Mucosa of gallbladder (tissue), 1 donor: ENCODE data around the gene GRIA2. TPM values are rescaled to one million over a fixed set of nuclear protein-coding genes. Genes with fewer than 3 reads are reported as not detected.

Source experiments
- DNase-seq: peaks from one replicate; pipeline ENCODE4 v3.0.0-alpha.2; 2020; ENCODE audit warnings: low spot score
- total RNA-seq: library from RNA; stranded (reverse); gene quantifications from one replicate; pipeline ENCODE4 v1.2.1, GENCODE V29; 2021
- donor health status: DM: no; HTN: no; CAD: no.

GRIA2 gene
- total RNA-seq, 1 donor from 2014 or later, result 0.32 TPM

DNA sequence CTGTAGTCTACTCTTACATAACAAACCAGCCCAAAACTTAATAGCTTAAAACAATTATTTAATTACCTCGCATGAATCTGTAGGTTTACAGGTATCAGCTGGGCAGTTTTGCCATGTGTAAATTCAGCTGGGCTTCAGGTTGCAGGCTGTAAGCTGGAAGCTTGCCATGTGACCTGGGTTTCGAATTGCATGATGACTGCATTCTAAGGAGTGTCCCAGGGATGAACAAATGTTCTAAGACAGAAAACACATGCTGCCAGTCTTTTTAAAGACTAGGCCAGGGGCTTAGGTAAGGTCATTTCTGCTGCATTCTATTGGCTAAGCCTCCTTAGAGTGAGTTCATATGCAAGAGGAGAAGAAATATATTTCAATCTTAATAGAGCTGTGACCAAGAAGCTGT is 44.8 kb downstream of the GRIA2 start:
- DNase-seq, result no peak

DNA sequence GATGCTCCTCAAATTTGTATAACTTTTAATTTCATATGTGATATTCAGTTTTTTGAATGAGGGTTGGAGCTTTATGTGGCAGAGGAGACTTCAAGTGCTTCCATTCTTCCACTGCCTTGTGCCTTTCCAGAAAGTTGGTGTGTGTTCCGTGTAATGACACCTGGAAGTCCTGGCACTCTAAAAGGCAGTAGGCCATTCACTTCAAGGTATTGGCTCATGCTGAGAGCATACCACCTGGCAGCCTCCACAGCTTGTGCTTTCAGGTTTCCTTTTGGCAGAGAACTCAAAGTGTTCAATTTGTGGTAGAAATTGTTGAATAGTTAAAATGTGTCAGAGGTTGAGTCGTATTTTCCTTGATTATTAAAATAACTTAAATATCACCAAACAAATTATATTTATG is 49.6 kb downstream of the GRIA2 start:
- DNase-seq, result no peak

DNA sequence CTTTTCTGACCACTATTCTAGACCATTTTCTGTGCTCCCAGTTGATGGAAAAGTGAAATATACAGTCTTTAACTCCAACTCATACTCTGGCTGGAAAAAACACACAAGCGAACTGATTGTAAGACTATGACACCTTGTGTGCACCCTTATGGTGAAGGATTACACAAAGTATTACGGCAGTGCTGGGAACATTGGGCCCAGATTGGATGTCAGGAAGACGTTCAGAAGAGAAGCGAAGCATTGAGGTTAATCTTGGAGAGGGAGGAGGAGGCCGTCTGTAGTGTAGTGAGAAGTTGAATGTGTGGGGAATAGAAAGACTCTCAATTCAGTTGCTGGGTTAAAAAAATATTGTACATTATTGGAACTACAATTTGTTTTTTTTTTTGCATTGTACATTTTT is 50.0 kb downstream of the GRIA2 start:
- no peak for DNase-seq

DNA sequence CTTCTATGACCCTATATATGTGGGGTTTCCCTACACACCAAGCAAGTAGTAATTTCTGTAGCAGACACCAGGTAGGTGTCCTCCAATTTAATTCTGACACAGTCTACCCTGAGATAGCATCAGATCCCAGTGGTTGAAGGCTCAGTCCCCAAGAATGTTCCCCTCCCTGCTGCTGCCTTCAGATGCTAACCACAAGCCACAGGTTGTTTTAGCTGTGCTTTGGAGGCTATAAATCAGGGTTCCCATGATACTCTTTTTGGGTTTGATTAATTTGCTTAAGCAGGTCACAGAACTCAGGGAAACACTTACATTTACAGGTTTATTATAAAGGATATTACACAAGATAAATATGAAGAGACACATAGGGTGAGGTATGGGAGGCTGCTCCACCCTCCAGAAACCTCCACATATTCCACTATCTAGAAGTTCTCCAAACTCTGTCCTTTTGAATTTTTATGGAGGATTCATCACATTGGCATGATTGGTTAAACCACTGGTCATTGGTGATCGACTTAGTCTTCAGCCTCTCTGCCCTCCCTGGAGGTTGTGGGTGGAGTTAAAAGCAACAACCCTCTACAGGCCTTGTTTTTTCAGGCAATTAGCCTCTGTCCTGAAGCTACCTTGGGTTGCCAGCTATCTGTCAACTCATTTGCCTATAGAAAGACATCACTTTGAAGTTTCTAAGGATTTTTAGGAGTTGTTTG is 50.8 kb downstream of the GRIA2 start:
- DNase-seq, result no peak

DNA sequence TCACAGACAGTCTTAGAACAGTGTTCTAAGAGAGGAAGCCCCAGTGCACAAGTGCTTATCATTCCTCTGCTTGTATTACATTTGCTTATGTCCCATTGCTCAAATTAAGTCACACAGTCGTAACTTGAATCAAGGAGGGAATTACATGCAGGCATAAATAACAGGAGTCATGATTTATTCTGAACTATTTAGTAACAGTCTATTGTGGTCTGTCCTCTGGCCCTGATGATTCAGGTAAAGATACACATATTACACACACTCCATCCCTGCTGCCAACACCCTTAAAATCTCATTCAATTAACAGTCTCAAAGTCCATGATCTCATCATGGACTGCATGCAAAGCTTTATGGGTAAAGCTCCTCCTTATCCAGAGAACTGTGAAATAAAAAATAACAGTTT is 60.1 kb downstream of the GRIA2 start:
- DNase-seq, result no peak

DNA sequence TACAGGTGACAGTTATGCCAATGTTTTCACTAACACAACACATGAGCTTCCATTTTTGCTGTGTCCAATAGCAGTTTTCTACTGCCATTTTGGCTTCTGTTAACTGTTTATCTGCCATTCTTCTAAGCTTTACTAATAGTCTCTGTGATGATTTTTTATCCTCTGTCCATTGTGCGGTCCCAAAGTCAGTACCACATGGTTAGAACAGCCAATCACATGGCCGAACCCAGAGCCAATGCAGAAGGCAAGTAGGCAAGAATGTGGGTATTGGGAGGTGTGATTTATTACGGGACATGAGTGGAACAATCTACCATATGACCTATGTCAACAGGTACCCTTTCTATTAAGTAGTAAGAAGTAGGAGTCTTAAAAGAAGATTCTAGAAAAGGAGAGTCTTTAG is 61.5 kb downstream of the GRIA2 start:
- DNase-seq, result no peak

DNA sequence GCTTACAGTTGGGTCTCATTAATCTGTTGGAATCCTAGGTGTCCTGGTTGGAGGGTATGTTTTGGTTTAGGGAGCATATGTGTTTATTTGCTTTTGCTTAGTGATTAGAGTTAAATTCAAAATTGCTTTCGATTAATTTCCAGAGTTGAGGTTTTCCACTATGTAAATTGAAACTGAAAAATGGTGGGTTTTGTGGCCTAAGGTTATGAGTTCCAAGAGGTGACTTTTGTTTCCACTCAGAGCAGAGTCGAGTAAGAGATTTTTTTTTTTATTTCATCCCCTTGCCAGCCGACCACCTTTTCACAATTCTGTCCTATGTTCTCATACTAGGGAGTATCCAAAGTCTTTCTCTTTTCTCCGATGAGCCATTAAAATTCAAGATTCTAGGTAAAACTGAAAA is 66.9 kb downstream of the GRIA2 start:
- no peak for DNase-seq

DNA sequence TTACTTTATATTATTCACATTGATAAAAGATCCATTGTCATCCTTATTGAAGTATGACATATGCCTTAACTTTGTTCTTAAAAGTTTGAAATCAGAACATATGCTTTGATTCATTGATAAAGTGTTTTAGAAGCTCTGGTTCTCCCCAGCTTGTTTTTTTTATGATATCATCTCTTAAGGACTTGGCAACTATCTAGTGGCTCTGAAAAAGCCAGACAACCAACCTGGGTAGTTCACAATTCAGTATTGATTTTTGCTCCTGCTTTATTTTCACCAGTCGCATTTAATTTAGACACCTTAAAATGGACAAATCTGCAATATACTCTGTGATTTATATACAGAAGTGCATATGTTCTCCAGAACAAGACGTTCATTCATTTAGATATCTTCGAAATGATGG is 70.1 kb downstream of the GRIA2 start:
- DNase-seq, result no peak

DNA sequence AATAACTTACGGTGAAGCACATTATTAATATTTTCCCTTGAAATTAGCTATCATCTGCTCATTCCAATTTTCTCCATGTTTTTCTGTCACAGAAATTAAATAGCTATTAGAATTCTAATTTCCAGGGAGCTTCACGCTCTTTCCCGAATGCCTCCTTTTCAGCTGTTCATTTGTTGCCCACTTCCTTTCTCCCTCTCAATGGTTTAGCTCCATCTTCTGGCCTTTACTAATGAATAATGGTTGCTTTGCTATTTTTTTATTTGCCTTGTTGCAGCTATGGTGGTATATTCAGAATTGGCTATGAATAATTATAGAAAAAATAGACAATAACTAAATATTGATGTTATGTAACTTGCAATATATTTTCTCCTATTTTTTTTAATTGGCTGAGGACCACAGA is 70.5 kb downstream of the GRIA2 start:
- DNase-seq, result no peak

DNA sequence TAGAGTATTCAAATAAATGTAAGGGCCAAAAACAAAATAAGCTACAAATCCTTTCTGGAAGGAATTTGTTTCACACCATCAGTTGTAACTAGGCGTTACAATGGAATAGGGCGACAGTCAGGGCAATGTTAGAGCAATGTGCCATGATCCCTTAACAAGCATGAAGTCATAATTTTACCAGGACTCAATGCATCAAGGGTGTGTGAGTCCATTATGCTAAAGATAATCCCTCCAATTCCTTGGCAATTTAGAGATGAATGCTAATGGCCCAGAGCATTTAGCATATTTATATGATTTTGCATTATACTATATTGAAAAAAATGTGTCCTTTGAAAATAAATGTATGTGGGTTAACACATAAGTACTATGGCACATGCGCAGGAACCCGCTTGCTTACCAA is 73.1 kb downstream of the GRIA2 start:
- DNase-seq, result no peak

DNA sequence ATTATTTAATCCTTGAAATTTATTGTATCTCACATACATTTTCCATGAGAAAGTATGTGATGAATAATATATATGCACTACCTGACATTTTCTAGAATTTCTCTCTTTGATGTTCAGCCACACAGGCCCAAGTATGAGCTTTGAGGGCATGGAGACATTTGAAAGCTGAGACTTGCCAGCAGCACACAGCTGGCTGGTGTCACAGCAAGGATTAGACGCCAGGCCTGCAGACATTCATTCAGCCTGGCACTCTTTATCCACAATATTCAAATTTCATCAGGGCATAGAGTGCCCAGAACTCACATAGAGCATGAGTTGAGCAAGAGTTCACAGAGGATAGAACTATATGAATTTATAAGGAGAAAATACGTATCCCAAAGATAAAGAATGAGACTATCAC is 74.0 kb downstream of the GRIA2 start:
- DNase-seq, result no peak

DNA sequence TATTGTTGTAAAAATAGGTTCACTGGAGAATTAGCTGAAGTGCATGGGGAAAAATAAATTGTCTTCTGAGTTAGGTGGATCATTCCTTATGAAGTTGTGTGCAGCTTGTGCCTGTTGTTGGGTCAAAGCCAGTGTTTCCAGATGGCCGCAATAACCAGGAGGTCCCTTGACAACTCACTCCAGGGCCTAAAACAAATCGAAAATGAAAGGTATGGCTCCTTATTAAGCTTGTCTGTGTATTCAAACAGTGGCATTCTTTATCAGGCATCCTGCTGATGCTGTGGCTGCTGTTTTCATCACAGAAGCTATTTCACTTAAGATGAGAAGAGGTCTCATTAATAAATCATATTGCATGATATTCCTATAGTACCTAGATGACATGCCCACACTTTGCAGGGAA is 80.2 kb downstream of the GRIA2 start:
- DNase-seq, result no peak

DNA sequence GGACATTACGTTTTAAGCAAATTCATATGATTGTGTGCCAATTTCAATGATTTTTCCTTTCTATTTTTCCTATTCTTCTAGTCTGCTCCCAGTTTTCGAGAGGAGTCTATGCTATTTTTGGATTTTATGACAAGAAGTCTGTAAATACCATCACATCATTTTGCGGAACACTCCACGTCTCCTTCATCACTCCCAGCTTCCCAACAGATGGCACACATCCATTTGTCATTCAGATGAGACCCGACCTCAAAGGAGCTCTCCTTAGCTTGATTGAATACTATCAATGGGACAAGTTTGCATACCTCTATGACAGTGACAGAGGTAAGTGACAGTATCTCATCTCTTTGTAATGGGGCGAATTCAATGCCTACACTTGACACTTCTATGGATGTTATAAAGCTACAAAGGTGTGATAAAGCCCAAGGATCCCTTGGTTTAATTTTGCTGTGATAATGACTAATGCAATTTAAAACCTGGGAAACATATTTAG is 83.0 kb downstream of the GRIA2 start:
- no peak for DNase-seq

DNA sequence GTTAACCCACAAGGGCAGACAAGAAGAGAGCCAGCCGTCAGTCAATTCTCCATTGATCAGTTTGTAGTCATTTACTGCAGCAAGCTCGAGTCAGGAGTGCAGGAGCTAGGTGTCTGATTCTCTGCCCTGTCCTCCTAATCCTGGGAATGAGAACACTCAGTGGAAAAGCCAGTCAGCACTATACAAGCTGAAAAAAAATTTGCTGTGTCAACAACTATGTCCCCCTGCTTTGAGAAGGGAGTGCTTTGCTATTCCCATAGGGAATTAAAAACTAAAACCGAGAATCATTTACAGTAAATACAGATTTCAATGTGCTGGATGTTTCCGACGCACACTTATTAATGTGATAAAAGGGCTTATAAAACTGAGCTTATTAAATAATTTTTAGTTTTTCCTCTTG is 84.2 kb downstream of the GRIA2 start:
- DNase-seq, result no peak

DNA sequence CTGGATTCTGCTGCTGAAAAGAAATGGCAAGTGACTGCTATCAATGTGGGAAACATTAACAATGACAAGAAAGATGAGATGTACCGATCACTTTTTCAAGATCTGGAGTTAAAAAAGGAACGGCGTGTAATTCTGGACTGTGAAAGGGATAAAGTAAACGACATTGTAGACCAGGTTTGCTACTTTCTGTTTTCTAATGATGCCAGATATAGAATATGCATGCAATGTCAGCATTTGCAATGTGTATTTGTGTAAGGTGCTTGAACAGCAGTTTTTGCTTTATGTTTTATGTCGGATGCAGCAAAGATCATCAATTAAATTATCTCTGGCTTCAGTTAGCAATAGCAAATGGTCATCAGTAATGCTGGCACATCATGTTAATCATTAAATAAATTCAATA is 92.2 kb downstream of the GRIA2 start:
- no peak for DNase-seq

DNA sequence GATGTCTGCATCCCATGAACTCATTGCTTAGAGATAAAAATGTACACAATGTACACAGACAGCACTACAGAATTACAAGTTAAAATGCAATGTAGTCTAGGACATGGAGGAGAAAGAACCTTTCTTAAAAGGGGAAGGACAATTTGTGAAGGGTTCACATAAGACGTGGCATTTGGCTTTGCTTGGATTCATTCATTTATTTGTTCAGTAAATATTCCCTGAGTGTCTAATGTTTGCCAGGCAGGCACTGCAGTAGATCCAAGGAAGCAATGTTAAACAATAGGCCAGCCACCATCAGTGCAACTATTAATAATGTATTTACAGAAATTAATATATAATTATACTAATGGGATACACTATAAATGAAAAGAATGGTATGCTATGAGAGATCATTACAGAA is 94.4 kb downstream of the GRIA2 start:
- no peak for DNase-seq

DNA sequence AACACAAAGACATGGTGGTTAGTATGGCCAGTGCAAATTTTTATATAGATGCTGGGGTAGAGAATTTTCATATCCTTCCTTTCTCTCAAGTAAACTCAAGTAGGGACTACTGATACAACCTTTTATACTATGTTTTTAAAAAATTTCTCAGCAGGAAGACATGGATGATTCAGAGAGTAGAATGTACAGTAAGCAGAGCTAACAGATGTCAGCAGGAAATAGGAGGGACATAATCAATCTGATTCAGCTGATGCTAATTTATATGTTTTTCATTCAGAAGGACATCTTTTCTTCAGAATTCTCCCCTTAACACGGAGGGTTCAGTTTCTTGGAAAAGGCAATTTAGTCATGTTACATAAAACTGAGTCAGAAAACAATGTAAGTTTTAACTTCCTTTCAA is 95.4 kb downstream of the GRIA2 start:
- DNase-seq, result no peak

DNA sequence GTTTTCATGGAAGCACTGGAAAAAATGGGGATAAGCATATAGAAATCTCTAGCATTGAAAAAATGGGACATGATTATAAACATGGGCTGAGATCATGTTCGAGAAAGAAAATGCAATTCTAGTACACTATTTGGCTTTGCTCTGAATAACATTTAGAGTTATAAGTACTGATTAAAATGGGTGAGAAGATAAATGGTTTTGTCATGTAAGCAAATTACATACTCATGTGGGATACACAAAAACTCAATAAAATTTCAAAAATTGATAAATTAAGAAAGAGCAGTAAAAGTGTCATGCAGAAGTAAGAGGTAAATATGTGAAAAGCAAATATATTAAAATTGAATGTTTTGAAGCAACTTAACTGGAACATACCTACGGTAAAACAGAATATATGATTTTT is 99.6 kb downstream of the GRIA2 start:
- no peak for DNase-seq

DNA sequence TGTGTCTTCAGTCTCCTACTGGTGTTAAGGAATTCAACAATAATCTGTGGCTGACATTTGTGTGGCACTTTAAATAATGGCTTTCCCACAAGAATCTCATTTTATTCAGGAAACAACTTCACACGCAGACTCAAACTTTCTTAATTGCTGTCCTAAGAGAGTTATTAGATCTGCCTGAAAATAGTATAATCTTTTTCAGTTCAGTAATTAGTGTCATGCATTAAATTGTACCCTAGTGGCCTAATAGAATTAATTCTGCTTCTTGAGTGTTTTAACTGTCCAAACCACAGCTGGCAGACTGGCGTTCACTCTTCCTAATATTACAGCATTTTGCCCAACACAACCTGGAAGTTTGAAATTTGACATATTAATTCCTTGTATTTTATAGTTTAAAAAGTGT is 107.1 kb downstream of the GRIA2 start:
- no peak for DNase-seq

DNA sequence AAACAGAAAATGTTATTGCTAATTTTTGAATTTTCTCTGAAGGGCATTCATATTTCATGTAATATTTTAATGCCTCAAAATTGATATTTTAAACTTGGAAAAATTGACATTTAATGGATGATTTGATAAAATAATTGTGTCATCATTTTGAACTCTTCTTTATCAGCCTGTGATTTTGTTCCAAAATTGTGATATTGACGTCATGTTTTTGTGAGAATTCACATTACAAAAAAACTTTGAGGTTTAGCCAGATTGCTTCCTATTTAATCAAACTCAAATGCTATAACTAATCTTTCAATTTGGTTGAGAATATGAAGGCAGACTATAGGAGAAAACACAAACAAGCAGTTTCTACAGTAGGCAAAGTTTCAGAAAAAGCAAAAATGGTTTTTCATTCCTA is 137.4 kb downstream of the GRIA2 start:
- DNase-seq, result no peak

DNA sequence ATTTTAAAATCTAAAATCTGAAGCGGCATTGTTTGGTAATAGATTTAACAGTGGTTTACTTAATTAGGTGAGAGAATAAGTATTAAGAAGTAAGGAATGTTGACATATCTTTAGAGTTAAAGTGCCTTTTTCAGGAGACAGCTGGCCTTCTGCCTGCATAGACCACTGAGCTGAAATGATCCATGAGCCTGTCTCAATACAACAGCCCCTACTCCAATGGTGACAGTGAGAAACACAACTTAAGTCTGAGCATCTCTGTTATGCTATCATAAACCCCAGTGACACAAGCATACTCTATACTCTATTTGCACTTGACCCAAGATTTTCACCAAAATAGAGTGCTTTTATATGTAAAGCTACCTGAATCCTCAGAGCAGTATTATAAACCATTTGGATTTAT is 137.9 kb downstream of the GRIA2 start:
- no peak for DNase-seq

DNA sequence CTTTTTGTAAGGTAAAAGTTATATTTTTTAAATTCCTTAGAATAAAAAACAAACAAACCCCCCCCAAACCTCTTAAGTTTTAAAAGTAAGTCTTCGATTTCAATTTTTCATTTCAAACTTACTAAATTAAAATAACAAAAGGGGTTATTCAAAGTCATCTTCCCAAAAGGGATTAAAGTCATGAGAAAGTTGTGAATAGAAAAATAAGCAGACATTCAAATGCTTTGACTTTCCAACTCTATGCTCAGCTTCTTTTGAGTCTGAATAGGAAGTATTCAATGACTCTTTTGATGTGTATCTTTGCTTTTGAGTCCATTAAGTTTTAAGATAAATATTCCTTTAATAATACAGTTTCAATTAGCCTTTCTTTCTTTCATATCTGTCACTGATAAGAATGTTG is 138.3 kb downstream of the GRIA2 start:
- no peak for DNase-seq

DNA sequence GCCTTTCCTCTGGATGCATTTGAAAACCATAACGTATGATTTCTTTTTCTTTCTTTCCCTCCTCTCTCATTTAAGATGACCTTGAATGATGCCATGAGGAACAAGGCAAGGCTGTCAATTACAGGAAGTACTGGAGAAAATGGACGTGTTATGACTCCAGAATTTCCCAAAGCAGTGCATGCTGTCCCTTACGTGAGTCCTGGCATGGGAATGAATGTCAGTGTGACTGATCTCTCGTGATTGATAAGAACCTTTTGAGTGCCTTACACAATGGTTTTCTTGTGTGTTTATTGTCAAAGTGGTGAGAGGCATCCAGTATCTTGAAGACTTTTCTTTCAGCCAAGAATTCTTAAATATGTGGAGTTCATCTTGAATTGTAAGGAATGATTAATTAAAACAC is 142.8 kb downstream of the GRIA2 start:
- no peak for DNase-seq

DNA sequence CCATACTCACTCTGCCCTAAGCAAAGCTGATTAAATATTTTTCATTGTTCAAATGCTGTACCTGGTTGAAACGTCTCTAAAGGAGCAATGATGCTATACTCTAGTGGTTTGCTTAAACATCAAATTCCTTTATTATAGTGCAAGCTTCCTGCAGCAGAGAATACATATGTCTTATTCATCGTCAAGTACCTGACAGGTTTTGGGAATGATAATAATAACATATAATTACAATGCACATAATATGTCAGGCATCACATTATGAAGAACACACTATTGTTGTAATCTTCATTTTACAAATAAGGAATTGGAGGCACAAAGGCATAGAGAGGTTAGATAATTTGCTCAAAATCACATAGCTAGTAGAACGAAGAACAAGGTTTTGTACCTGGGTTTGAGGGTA is 151.6 kb downstream of the GRIA2 start:
- DNase-seq, result no peak
